Panc1 (cell line): Measurements from ENCODE around the gene RHOA.

Experiments used
- POLR2AphosphoS5 ChIP-seq: IDR thresholded peaks from 2 replicates; pipeline ENCODE4 v1.6.1; 2012; ENCODE audit warnings: mild to moderate bottlenecking, low read depth, low read length, moderate library complexity
- REST ChIP-seq, 2 experiments: IDR thresholded peaks; 2 replicates each; pipeline ENCODE4 v1.6.1; 2011 to 2012; ENCODE audit warnings: low read depth in 2 of 2, control low read depth in 1 of 2, low read length in 1 of 2, mild to moderate bottlenecking in 1 of 2, moderate library complexity in 1 of 2; ENCODE audit not compliant: insufficient read depth in 1 of 2
- TF ChIP-seq, protein P1 (sequence below): fragments of 450-650 bp; IDR thresholded peaks from 2 replicates; pipeline ENCODE4 v1.5.1; 2017; ENCODE audit warnings: mild to moderate bottlenecking

- TF ChIP-seq, protein P1, sequence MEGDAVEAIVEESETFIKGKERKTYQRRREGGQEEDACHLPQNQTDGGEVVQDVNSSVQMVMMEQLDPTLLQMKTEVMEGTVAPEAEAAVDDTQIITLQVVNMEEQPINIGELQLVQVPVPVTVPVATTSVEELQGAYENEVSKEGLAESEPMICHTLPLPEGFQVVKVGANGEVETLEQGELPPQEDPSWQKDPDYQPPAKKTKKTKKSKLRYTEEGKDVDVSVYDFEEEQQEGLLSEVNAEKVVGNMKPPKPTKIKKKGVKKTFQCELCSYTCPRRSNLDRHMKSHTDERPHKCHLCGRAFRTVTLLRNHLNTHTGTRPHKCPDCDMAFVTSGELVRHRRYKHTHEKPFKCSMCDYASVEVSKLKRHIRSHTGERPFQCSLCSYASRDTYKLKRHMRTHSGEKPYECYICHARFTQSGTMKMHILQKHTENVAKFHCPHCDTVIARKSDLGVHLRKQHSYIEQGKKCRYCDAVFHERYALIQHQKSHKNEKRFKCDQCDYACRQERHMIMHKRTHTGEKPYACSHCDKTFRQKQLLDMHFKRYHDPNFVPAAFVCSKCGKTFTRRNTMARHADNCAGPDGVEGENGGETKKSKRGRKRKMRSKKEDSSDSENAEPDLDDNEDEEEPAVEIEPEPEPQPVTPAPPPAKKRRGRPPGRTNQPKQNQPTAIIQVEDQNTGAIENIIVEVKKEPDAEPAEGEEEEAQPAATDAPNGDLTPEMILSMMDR: no peak
- TF ChIP-seq REST (IDR thresholded peaks at IDR 0.05; ENCODE audit: insufficient read depth in 1 of 2, low read depth in 2 of 2, low read length in 1 of 2) (no peak), POLR2AphosphoS5 (no peak)
Measured at GRCh38 chr3:49403891-49404290, 7.9 kb downstream of the RHOA start.
